PFSK-1 (cell line): ENCODE measurements around the gene ZBED2.

ENCODE experiments used
- FOXP2 ChIP-seq: optimal IDR thresholded peaks from 2 replicates; pipeline ENCODE3; 2011; ENCODE audit warnings: borderline replicate concordance, control low read depth, inconsistent platforms; ENCODE audit not compliant: insufficient read depth; ENCODE audit errors: extremely low read length, extremely low read depth
- TAF1 ChIP-seq: IDR thresholded peaks from 2 replicates; pipeline ENCODE4 v1.6.1; 2012; ENCODE audit warnings: low read length, control low read depth, borderline replicate concordance; ENCODE audit not compliant: insufficient read depth

GRCh38 chr3:111615880-111616279, 20.7 kb upstream of the ZBED2 start:
- no peak for TF ChIP-seq TAF1
- no peak for TF ChIP-seq FOXP2
